Gastroesophageal sphincter (tissue), 4 donors: ENCODE data around the gene FAHD1. TPM values are rescaled to one million over a fixed set of nuclear protein-coding genes. Genes with fewer than 3 reads are reported as not detected.

Source experiments
- ATAC-seq: fragments of 150-250 bp; one replicate; pipeline ENCODE4 v1.9.1; 2016; ENCODE audit warnings: mild to moderate bottlenecking, moderate library complexity
- H3K27ac ChIP-seq, 4 donors: fragments of 200-600 bp; sonication (generic) in 3 of 4; 1 replicate in 3 of 4; 2 replicates in 1 of 4; pipeline ENCODE4 v1.5.1; 2016 to 2019
- H3K27me3 ChIP-seq: fragments of 200-600 bp; sonication (generic); one replicate; pipeline ENCODE4 v1.5.1; 2019
- H3K36me3 ChIP-seq, 2 donors: fragments of 200-600 bp; sonication (generic); one replicate each; pipeline ENCODE4 v1.5.1; 2019; ENCODE audit warnings: control low read depth in 1 of 2
- H3K4me1 ChIP-seq, 3 donors: fragments of 200-600 bp; sonication (generic); 1 replicate in 2 of 3; 2 replicates in 1 of 3; pipeline ENCODE4 v1.5.1; 2016 to 2019; ENCODE audit warnings: control low read depth in 2 of 3
- H3K4me3 ChIP-seq, 2 donors: fragments of 200-600 bp; sonication (generic); one replicate each; pipeline ENCODE4 v1.5.1; 2019; ENCODE audit warnings: mild to moderate bottlenecking in 1 of 2, moderate library complexity in 1 of 2
- H3K9me3 ChIP-seq, 3 donors: fragments of 200-600 bp; sonication (generic); one replicate each; pipeline ENCODE4 v1.5.1; 2017 to 2019; ENCODE audit warnings: control low read depth in 2 of 3
- EP300 ChIP-seq: sonication (generic); formaldehyde crosslinking; IDR thresholded peaks from one replicate; pipeline ENCODE4 v1.6.1; 2017; ENCODE audit warnings: antibody characterized with exemption, mild to moderate bottlenecking
- POLR2A ChIP-seq, 2 donors: fragments of 450-650 bp; IDR thresholded peaks; one replicate each; pipeline ENCODE4 v1.6.1; 2017; ENCODE audit warnings: antibody characterized with exemption in 2 of 2, mild to moderate bottlenecking in 2 of 2, moderate library complexity in 1 of 2
- POLR2AphosphoS5 ChIP-seq: sonication (generic); formaldehyde crosslinking; IDR thresholded peaks from one replicate; pipeline ENCODE4 v1.6.1; 2017; ENCODE audit warnings: antibody characterized with exemption
- WGBS, 2 donors: methylation state at CpG; one replicate each; pipeline ENCODE4 v1.1.5; 2018; ENCODE audit warnings: low coverage in 1 of 2; 5-methylcytosine and 5-hydroxymethylcytosine counted together
- total RNA-seq, 4 donors: library from RNA; depleted of rRNA; stranded (reverse); fragments of >200 nt; gene quantifications; one replicate each; pipeline ENCODE4 v1.1.0, GENCODE V29; 2016
- TF ChIP-seq, protein P1 (sequence below), 4 experiments: fragments of 200-600 bp in 2 of 4; fragments of 450-650 bp in 2 of 4; sonication (generic) in 1 of 4; IDR thresholded peaks; one replicate each; pipeline ENCODE4 v1.5.1; 2017 to 2019; ENCODE audit warnings: antibody characterized with exemption in 4 of 4, mild to moderate bottlenecking in 2 of 4, moderate library complexity in 2 of 4

Gene FAHD1
- total RNA-seq, 4 donors from 2014 or later = 22.9 to 44.0 (median 30.2) TPM

DNA sequence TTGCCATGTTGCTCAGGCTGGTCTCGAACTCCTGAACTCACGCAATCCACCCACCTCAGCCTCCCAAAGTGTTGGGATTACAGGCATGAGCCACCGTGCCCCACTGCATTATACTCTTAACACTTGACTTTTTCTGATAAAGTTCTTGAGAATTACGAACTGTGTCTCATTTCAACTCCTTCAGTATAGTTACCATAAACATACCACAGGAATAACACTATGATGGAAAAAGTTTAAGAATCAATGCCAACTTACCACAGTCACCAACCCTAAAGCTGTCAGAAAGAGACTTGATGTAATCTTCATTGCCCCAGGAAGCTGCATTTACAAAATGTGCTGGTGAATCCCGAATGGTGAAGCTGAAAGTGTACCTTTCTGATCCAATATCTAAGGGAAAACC is 34.7 kb downstream of the FAHD1 start:
- whole genome bisulfite sequencing, 2 donors = 54 to 77% methylated on average over 5 of the region's 5 CpGs
- H3K4me1 ChIP-seq = no peaks in the 10 kb centered on the region
- peaks cover 78% of the 10 kb centered on the region for H3K27me3 ChIP-seq

DNA sequence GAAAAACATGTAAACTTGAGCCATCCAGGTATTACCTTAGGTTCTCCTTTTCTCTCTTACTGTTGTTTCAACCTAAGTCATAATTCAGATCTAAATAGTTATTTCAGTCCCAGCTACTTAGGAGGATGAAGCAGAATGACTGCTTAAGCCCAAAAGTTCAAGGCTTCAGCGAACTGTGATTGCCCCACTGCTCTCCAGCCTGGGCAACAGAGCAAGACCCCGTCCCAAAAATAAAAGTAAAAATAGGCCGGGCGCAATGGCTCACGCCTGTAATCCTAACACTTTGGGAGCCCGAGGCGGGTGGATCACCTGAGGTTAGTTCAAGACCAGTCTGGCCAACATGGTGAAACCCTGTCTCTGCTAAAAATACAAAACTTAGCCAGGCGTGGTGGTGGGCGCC is 35.4 kb downstream of the FAHD1 start:
- peaks cover 71% of the 10 kb centered on the region for H3K27me3 ChIP-seq
- H3K9me3 ChIP-seq = no peaks in the 10 kb centered on the region
- no peak overlapping the region for H3K4me3 ChIP-seq
- no peak for ATAC-seq
- no peaks in the 10 kb centered on the region for H3K4me1 ChIP-seq
- 83% methylated on average over 6 of the region's 9 CpGs; no CpG with 5 or more reads in 1 of the 2 donors for WGBS, 2 donors
- H3K36me3 ChIP-seq = no peaks in the 10 kb centered on the region
- H3K27ac ChIP-seq = no peak overlapping the region
- no peak for TF ChIP-seq POLR2AphosphoS5
- TF ChIP-seq POLR2A (IDR thresholded peaks at IDR 0.05) = no peak
- no peak for TF ChIP-seq EP300
- TF ChIP-seq, protein P1, sequence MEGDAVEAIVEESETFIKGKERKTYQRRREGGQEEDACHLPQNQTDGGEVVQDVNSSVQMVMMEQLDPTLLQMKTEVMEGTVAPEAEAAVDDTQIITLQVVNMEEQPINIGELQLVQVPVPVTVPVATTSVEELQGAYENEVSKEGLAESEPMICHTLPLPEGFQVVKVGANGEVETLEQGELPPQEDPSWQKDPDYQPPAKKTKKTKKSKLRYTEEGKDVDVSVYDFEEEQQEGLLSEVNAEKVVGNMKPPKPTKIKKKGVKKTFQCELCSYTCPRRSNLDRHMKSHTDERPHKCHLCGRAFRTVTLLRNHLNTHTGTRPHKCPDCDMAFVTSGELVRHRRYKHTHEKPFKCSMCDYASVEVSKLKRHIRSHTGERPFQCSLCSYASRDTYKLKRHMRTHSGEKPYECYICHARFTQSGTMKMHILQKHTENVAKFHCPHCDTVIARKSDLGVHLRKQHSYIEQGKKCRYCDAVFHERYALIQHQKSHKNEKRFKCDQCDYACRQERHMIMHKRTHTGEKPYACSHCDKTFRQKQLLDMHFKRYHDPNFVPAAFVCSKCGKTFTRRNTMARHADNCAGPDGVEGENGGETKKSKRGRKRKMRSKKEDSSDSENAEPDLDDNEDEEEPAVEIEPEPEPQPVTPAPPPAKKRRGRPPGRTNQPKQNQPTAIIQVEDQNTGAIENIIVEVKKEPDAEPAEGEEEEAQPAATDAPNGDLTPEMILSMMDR (IDR thresholded peaks at IDR 0.05) = no peak

More for the DNA sequence above, 34.7 kb downstream of the FAHD1 start:
- H3K27ac ChIP-seq = no peak overlapping the region
- no peaks in the 10 kb centered on the region for H3K36me3 ChIP-seq
- ATAC-seq = no peak
- TF ChIP-seq, protein P1 (IDR thresholded peaks at IDR 0.05) = no peak
- no peak for TF ChIP-seq EP300
- TF ChIP-seq POLR2AphosphoS5 = no peak
- no peak for TF ChIP-seq POLR2A (IDR thresholded peaks at IDR 0.05)
- H3K4me3 ChIP-seq = no peak overlapping the region
- H3K9me3 ChIP-seq = no peaks in the 10 kb centered on the region

DNA sequence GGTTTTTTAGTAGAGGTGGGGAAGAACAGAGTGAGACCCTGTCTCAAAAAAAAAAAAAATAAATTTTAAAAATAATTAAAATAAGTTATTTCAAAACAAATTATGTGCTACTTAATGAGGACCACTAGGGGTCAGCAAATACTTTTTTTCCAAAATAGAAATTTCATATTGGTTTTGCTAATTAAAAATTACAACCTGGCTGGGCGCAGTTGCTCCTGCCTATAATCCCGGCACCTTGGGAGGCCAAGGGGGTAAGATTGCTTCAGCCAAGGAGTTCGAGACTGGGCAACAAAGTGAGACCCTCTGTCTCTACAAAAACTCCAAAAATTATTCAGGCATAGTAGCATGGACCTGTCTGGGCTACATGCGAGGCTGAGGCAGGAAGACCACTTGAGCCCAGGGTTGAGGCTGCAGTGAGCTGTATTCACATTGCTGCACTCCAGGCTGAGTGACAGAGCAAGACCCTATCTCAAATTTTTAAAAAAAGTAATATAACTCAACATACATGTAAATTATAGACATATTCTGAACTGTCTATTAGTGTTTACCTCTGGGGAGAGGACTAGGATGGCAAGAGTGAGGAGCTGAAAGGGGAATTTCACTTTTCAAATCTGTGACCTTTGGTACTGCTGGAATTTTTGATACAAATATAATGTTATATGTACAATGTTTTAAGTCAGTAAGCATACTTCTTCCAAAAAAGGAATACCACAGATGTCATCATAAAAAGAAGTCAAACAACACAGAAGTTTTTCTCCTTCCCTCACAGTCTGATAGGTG is 36.9 kb downstream of the FAHD1 start:
- WGBS, 2 donors = 6 to 14% methylated on average over 3 to 4 of the region's 4 CpGs
- ATAC-seq = no peak
- Histone ChIP-seq H3K36me3 (no peaks in the 10 kb centered on the region), H3K27me3 (peaks cover 57% of the 10 kb centered on the region), H3K4me3 (no peak overlapping the region), H3K4me1 (no peaks in the 10 kb centered on the region), H3K27ac (no peak overlapping the region), H3K9me3 (no peaks in the 10 kb centered on the region)
- TF ChIP-seq POLR2A (IDR thresholded peaks at IDR 0.05) = no peak
- TF ChIP-seq, protein P1 (IDR thresholded peaks at IDR 0.05) = peak in 3 of 4 experiments; percentile 48 to 64 (median 50)

DNA sequence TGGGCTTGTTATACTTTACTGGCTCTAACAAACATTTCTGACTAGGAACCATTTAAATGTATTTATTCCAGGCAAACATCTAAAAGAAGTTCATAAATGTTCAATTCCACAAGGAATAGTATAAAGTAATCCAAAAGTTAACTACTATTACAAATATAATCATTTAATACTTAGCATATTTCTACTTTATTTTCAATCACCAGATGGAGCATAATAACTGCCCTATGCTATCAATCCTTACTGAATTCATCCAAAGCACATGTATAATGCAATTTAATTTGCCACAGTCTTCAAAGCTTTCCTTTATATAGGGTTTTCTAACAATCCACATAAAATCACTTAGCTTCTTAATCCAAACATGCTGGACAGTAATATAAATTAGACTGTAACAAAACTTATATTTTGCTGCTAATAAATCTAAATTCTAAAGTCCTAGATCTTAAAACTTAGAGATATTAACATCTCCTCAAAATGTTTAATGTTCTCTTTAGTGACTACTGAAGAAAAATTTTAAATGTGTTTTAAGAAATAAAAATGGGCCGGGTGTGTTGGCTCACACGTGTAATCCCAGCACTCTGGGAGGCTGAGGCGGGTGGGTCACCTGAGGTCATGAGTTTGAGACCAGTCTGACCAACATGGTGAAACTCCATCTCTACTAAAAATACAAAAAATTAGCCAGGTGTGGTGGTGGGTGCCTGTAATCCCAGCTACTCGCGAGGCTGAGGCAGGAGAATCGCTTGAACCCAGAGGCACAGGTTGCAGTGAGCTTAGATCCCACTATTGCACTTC is 39.1 kb downstream of the FAHD1 start:
- Histone ChIP-seq H3K4me3 (no peak overlapping the region), H3K27ac (no peak overlapping the region), H3K4me1 (no peaks in the 10 kb centered on the region), H3K9me3 (no peaks in the 10 kb centered on the region), H3K27me3 (peaks cover 39% of the 10 kb centered on the region), H3K36me3 (no peaks in the 10 kb centered on the region)
- 40 to 55% methylated on average over 3 of the region's 6 CpGs for WGBS, 2 donors
- TF ChIP-seq POLR2A (IDR thresholded peaks at IDR 0.05) = no peak
- TF ChIP-seq, protein P1 (IDR thresholded peaks at IDR 0.05) = no peak
- TF ChIP-seq EP300 = no peak
- TF ChIP-seq POLR2AphosphoS5 = no peak
- no peak for ATAC-seq
